Measurements from ENCODE around the gene SLC8A1. TPM values are rescaled to one million over a fixed set of nuclear protein-coding genes. Genes with fewer than 3 reads are reported as not detected.

Gene SLC8A1
- total RNA-seq, 1 donor: 82.9 TPM

GRCh38 chr2:40096360-40096759 is 355.5 kb downstream of the SLC8A1 start:
- Histone ChIP-seq H3K79me2 (ENCODE audit: insufficient read depth, low read length) (no peaks in the 10 kb centered on the region), H3K9me3 (ENCODE audit: low read depth, low read length) (no peaks in the 10 kb centered on the region), H3K36me3 (ENCODE audit: insufficient read depth, low read length) (no peaks in the 10 kb centered on the region), H3K27me3 (ENCODE audit: insufficient read depth, low read length) (no peaks in the 10 kb centered on the region), H2AFZ (ENCODE audit: low read length) (no peak overlapping the region), H3K4me2 (ENCODE audit: insufficient read depth, low read length) (no peak overlapping the region), H3K4me3 (ENCODE audit: insufficient read depth, low read length) (no peak overlapping the region), H3K4me1 (ENCODE audit: insufficient read depth, low read length) (peaks cover 56% of the 10 kb centered on the region), H3K27ac (ENCODE audit: low read depth, low read length) (peak overlapping the region; percentile 96), H4K20me1 (ENCODE audit: insufficient read depth, low read length) (no peaks in the 10 kb centered on the region)
- DNase-seq (ENCODE audit: insufficient read length, low spot score, missing footprints): no peak
- TF ChIP-seq CTCF (IDR thresholded peaks at IDR 0.05; ENCODE audit: extremely low read depth, low read depth, low read length): no peak

GRCh38 chr2:40095000-40095399 is 356.9 kb downstream of the SLC8A1 start:
- H3K9me3 ChIP-seq (ENCODE audit: low read depth, low read length): no peaks in the 10 kb centered on the region
- no peaks in the 10 kb centered on the region for H3K36me3 ChIP-seq (ENCODE audit: insufficient read depth, low read length)
- no peak overlapping the region for H3K4me3 ChIP-seq (ENCODE audit: insufficient read depth, low read length)
- H3K79me2 ChIP-seq (ENCODE audit: insufficient read depth, low read length): no peaks in the 10 kb centered on the region
- peak overlapping the region; percentile 96 for H3K27ac ChIP-seq (ENCODE audit: low read depth, low read length)
- H2AFZ ChIP-seq (ENCODE audit: low read length): no peak overlapping the region
- no peak overlapping the region for H3K4me2 ChIP-seq (ENCODE audit: insufficient read depth, low read length)
- DNase-seq (ENCODE audit: insufficient read length, low spot score, missing footprints): no peak
- no peaks in the 10 kb centered on the region for H4K20me1 ChIP-seq (ENCODE audit: insufficient read depth, low read length)
- H3K27me3 ChIP-seq (ENCODE audit: insufficient read depth, low read length): no peaks in the 10 kb centered on the region
- TF ChIP-seq CTCF (IDR thresholded peaks at IDR 0.05; ENCODE audit: extremely low read depth, low read depth, low read length): no peak
- H3K4me1 ChIP-seq (ENCODE audit: insufficient read depth, low read length): peaks cover 44% of the 10 kb centered on the region

- no peak for TF ChIP-seq CTCF (IDR thresholded peaks at IDR 0.05; ENCODE audit: extremely low read depth, low read depth, low read length)
- H3K9me3 ChIP-seq (ENCODE audit: low read depth, low read length): no peaks in the 10 kb centered on the region
- H2AFZ ChIP-seq (ENCODE audit: low read length): no peak overlapping the region
- no peaks in the 10 kb centered on the region for H3K79me2 ChIP-seq (ENCODE audit: insufficient read depth, low read length)
- peaks cover 40% of the 10 kb centered on the region for H3K4me1 ChIP-seq (ENCODE audit: insufficient read depth, low read length)
- DNase-seq (ENCODE audit: insufficient read length, low spot score, missing footprints): no peak
- H3K27ac ChIP-seq (ENCODE audit: low read depth, low read length): peak overlapping the region; percentile 96
- no peak overlapping the region for H3K4me2 ChIP-seq (ENCODE audit: insufficient read depth, low read length)
- H3K36me3 ChIP-seq (ENCODE audit: insufficient read depth, low read length): no peaks in the 10 kb centered on the region
- H3K4me3 ChIP-seq (ENCODE audit: insufficient read depth, low read length): no peak overlapping the region
- no peaks in the 10 kb centered on the region for H4K20me1 ChIP-seq (ENCODE audit: insufficient read depth, low read length)
- no peaks in the 10 kb centered on the region for H3K27me3 ChIP-seq (ENCODE audit: insufficient read depth, low read length)
These were observed 357.4 kb downstream of the SLC8A1 start for GRCh38 chr2:40094451-40094850.

- Histone ChIP-seq H3K27me3 (ENCODE audit: insufficient read depth, low read length) (no peaks in the 10 kb centered on the region), H3K4me2 (ENCODE audit: insufficient read depth, low read length) (no peak overlapping the region), H3K9me3 (ENCODE audit: low read depth, low read length) (no peaks in the 10 kb centered on the region), H3K4me1 (ENCODE audit: insufficient read depth, low read length) (peaks cover 27% of the 10 kb centered on the region), H3K27ac (ENCODE audit: low read depth, low read length) (no peak overlapping the region), H3K79me2 (ENCODE audit: insufficient read depth, low read length) (no peaks in the 10 kb centered on the region), H4K20me1 (ENCODE audit: insufficient read depth, low read length) (no peaks in the 10 kb centered on the region), H3K36me3 (ENCODE audit: insufficient read depth, low read length) (no peaks in the 10 kb centered on the region), H3K4me3 (ENCODE audit: insufficient read depth, low read length) (no peak overlapping the region), H2AFZ (ENCODE audit: low read length) (peak overlapping the region; percentile 23)
- DNase-seq (ENCODE audit: insufficient read length, low spot score, missing footprints): no peak
- TF ChIP-seq CTCF (IDR thresholded peaks at IDR 0.05; ENCODE audit: extremely low read depth, low read depth, low read length): no peak
These were observed 358.7 kb downstream of the SLC8A1 start for GRCh38 chr2:40093021-40093675.

Data from osteoblast (primary cell).